Activated CD8-positive, alpha-beta memory T cell treated with anti-CD3 and anti-CD28 coated beads for 48 hours (primary cell): ENCODE results near the gene CCDC40.

Experiments
- DNase-seq, 3 experiments: peaks; one replicate each; pipeline ENCODE4 v3.0.0-alpha.2; 2020; ENCODE audit warnings: low read depth in 2 of 3, low spot score in 2 of 3

The CCDC40 gene

DNA sequence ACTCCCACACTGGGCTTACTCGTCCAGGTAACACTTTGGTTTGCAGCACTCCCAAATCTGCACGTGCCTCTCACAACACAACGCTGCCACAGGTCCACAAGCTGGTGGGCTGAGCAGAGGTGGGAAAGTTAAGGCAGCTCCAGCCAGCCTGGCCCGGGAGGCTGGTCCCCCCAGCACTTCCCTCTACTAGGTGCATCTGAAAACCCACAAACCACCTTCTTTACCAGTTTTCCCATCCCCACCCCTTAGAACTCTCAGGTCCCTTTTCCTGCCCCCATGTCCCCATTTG is 63.5 kb downstream of the CCDC40 start:
- no peak for DNase-seq

DNA sequence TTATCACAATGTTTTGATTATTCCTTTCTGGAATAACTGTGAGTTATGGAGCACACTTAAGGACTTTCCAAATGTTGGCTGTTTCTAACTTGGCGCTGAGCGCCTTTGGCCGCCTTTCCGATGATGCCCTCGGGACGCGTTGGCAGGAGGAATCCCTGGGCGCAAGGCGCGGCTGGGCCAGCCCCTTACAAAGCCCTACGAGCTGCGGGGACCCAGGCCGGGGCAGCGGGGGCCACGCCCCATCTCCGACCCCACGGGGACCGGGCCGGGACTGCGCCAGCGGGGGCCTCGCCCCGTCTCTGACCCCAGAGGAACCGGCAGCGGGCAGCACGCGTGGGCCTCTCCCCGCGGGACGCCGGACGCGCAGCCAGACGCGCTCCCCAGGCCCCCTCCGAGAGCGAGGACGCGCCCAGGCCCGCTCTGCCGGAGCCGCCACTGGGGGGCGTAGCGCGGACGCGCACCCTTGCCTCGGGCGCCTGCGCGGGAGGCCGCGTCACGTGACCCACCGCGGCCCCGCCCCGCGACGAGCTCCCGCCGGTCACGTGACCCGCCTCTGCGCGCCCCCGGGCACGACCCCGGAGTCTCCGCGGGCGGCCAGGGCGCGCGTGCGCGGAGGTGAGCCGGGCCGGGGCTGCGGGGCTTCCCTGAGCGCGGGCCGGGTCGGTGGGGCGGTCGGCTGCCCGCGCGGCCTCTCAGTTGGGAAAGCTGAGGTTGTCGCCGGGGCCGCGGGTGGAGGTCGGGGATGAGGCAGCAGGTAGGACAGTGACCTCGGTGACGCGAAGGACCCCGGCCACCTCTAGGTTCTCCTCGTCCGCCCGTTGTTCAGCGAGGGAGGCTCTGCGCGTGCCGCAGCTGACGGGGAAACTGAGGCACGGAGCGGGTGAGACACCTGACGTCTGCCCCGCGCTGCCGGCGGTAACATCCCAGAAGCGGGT is 64.8 kb downstream of the CCDC40 start, which contains the start of gene GAA:
GAA (plus strand) TSS at position 571 of the 935 bp plus-strand sequence. CDS start 3,006 bp downstream, outside the sequence.
- DNase-seq = peak; percentile 75 to 82 (median 80)

DNA sequence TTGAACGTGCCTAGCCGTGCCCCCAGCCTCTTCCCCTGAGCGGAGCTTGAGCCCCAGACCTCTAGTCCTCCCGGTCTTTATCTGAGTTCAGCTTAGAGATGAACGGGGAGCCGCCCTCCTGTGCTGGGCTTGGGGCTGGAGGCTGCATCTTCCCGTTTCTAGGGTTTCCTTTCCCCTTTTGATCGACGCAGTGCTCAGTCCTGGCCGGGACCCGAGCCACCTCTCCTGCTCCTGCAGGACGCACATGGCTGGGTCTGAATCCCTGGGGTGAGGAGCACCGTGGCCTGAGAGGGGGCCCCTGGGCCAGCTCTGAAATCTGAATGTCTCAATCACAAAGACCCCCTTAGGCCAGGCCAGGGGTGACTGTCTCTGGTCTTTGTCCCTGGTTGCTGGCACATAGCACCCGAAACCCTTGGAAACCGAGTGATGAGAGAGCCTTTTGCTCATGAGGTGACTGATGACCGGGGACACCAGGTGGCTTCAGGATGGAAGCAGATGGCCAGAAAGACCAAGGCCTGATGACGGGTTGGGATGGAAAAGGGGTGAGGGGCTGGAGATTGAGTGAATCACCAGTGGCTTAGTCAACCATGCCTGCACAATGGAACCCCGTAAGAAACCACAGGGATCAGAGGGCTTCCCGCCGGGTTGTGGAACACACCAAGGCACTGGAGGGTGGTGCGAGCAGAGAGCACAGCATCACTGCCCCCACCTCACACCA is 65.7 kb downstream of the CCDC40 start:
- DNase-seq = peak in 1 of 3 experiments; percentile 16

DNA sequence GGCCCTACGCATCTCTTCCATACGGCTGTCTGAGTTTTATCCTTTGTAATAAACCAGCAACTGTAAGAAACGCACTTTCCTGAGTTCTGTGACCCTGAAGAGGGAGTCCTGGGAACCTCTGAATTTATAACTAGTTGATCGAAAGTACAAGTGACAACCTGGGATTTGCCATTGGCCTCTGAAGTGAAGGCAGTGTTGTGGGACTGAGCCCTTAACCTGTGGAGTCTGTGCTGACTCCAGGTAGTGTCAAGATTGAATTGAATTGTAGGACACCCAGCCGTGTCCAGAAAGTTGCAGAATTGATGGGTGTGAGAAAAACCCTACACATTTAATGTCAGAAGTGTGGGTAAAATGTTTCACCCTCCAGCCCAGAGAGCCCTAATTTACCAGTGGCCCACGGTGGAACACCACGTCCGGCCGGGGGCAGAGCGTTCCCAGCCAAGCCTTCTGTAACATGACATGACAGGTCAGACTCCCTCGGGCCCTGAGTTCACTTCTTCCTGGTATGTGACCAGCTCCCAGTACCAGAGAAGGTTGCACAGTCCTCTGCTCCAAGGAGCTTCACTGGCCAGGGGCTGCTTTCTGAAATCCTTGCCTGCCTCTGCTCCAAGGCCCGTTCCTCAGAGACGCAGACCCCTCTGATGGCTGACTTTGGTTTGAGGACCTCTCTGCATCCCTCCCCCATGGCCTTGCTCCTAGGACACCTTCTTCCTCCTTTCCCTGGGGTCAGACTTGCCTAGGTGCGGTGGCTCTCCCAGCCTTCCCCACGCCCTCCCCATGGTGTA is 66.4 kb downstream of the CCDC40 start:
- no peak for DNase-seq

DNA sequence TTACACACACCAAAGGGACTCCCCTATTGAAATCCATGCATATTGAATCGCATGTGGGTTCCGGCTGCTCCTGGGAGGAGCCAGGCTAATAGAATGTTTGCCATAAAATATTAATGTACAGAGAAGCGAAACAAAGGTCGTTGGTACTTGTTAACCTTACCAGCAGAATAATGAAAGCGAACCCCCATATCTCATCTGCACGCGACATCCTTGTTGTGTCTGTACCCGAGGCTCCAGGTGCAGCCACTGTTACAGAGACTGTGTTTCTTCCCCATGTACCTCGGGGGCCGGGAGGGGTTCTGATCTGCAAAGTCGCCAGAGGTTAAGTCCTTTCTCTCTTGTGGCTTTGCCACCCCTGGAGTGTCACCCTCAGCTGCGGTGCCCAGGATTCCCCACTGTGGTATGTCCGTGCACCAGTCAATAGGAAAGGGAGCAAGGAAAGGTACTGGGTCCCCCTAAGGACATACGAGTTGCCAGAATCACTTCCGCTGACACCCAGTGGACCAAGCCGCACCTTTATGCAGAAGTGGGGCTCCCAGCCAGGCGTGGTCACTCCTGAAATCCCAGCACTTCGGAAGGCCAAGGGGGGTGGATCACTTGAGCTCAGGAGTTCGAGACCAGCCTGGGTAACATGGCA is 67.1 kb downstream of the CCDC40 start:
- DNase-seq = no peak

DNA sequence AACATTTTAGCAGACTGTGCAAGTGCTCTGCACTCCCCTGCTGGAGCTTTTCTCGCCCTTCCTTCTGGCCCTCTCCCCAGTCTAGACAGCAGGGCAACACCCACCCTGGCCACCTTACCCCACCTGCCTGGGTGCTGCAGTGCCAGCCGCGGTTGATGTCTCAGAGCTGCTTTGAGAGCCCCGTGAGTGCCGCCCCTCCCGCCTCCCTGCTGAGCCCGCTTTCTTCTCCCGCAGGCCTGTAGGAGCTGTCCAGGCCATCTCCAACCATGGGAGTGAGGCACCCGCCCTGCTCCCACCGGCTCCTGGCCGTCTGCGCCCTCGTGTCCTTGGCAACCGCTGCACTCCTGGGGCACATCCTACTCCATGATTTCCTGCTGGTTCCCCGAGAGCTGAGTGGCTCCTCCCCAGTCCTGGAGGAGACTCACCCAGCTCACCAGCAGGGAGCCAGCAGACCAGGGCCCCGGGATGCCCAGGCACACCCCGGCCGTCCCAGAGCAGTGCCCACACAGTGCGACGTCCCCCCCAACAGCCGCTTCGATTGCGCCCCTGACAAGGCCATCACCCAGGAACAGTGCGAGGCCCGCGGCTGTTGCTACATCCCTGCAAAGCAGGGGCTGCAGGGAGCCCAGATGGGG is 68.0 kb downstream of the CCDC40 start:
- DNase-seq = no peak

DNA sequence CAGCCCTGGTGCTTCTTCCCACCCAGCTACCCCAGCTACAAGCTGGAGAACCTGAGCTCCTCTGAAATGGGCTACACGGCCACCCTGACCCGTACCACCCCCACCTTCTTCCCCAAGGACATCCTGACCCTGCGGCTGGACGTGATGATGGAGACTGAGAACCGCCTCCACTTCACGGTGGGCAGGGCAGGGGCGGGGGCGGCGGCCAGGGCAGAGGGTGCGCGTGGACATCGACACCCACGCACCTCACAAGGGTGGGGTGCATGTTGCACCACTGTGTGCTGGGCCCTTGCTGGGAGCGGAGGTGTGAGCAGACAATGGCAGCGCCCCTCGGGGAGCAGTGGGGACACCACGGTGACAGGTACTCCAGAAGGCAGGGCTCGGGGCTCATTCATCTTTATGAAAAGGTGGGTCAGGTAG is 68.5 kb downstream of the CCDC40 start:
- no peak for DNase-seq

DNA sequence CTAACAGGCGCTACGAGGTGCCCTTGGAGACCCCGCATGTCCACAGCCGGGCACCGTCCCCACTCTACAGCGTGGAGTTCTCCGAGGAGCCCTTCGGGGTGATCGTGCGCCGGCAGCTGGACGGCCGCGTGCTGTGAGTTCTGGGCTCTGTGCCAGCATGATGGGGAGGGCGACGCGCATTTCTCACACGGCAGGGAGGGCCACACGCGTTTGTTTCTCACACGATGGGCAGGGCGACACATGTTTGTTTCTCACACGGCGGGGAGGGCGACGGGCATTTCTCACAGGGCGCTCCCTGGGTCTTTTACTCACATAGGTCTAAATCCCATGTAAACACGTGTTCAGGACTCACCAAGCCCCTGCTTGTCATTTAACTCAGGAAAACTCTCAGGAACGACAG is 69.3 kb downstream of the CCDC40 start:
- DNase-seq = no peak

DNA sequence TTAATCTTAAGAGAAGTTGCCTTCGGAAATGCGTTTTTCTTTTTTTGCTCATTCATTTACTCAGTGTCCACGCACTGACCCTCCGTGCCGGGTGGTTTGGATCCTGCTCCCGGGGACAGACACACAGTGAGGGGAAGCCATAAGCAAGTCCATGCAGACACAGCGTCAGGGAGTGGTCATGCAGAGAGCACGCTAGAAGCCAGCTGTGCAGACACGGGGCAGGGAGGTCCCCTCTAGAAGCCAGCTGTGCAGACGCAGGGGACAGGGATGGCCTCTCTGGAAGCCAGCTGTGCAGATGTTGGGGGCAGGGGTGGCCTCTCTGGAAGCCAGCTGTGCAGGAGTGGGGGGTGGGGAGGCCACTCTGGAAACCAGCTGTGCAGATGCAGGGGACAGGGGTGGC is 69.7 kb downstream of the CCDC40 start:
- no peak for DNase-seq

DNA sequence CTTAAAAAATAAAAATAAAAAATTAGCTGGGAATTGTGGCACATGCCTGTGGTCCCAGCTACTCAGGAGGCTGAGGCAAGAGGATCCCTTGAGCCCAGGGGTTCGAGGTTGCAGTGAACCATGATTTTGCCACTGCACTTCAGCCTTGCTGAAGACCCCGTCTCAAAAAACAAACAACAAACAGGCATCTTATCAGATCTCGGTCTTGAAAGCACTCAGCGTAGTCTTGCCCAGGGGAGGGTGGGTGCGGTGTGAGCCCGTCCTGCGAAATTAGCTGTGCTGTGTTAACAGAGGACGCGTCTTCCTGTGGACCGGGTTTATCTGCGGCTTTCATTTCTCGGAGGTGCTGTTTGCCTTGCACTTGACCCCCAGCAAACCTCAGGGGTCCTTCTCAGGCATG is 70.3 kb downstream of the CCDC40 start:
- no peak for DNase-seq

DNA sequence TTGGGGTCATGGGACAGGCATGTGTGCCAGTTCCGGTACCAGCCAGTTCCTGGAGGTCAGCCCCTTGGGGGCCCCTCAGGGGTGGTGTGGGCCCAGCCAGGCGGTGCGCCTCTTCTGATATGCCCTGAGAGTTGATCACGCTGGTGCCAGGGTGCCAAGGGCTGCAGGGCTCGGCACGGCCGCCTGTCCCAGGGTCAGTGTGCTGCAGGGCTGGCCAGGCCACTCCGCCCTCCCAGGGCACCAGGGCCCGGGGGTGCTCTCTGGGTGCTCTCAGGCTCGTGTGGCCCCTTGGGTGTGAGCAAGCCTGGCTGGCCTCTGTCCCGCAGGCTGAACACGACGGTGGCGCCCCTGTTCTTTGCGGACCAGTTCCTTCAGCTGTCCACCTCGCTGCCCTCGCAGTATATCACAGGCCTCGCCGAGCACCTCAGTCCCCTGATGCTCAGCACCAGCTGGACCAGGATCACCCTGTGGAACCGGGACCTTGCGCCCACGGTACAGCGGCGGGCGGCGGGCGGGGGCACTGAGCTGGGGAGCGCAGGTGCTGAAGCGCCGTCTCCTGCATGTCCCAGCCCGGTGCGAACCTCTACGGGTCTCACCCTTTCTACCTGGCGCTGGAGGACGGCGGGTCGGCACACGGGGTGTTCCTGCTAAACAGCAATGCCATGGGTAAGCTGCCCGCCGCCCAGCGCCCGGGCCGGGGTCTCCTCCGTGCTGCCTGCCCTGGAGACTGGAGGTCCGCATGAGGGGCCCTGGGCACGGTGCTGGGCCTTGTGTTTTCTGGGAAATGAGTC is 71.0 kb downstream of the CCDC40 start:
- no peak for DNase-seq

DNA sequence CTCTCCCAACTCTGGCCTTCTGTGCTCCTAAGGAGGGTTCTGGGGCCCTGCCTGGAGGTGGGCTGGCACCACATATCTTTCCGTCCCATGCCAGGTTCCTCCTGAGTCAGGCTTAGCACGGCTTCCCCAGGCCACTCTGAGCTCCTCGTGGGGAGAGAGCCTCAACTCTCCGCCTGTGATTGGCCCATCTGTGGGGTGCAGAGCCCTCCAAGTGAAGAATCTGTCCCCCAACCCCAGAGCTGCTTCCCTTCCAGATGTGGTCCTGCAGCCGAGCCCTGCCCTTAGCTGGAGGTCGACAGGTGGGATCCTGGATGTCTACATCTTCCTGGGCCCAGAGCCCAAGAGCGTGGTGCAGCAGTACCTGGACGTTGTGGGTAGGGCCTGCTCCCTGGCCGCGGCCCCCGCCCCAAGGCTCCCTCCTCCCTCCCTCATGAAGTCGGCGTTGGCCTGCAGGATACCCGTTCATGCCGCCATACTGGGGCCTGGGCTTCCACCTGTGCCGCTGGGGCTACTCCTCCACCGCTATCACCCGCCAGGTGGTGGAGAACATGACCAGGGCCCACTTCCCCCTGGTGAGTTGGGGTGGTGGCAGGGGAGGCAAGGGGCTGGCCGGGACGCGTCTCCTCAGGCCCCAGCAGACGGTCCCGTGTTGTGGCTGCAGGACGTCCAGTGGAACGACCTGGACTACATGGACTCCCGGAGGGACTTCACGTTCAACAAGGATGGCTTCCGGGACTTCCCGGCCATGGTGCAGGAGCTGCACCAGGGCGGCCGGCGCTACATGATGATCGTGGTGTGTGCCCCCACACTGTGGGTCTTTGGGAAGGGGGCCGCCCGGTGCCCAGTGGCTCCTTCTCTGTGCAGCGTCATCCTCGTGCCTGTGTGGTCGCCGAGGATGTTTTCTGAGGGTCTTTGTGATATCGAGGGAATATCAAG is 71.9 kb downstream of the CCDC40 start:
- no peak for DNase-seq

DNA sequence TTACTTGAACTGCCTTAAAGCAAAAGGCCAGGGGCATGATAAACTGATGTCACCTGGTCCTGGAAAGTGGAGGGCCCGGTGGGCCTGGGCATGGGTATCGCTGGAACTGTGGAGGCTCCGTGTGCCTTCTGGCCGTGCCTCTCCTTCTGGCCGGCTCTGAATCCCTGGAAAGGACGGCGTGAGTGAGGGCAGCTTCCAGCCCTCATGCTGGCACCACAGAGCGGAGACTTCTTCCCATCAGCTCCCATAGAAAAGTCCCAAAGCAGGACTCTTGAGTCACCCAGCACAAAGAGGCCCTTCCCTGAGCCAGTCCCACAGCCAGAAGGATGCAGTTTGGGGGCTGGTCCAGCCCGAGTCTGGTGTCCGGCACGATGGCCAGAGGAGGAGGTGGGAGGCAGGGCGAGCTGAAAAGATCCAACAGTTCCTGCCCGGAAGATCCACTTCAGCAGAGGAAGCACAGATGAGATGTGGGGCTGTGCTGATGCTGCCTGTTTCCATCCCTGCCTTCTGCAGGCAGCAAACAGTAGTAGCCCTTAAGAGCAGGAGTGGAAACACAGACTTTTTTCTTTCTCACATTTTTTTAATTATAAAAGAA is 72.7 kb downstream of the CCDC40 start:
- no peak for DNase-seq

DNA sequence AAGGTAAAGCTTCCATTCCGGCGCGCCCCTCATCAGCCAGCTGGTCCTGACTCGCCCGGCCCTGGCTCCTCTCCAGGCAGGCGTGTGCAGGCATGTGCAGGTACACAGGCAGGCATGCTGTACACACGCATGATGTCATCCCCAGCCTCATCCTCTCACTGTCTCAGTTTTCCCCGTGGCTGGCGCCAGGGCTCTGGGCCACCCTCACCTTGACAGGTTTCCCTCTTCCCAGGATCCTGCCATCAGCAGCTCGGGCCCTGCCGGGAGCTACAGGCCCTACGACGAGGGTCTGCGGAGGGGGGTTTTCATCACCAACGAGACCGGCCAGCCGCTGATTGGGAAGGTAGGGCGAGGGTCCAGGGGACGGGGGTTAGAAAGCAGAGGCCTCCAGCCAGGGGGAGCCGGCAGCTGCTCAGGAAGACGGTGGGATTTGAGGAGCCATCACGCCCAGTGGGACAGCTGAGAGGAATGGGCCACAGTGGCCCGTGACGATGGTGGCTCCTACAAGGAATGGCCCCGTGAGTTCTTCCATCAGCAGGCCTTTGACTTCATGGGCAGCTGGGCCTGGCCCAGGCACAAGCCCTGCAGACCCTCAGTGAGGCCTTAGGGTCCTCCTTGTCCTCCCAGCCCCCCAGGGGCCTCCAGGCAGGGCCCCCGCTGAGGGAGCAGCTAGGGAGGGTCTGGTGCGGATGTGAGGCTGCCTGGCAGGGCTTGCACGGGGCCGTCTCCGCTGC is 73.4 kb downstream of the CCDC40 start:
- DNase-seq = no peak

DNA sequence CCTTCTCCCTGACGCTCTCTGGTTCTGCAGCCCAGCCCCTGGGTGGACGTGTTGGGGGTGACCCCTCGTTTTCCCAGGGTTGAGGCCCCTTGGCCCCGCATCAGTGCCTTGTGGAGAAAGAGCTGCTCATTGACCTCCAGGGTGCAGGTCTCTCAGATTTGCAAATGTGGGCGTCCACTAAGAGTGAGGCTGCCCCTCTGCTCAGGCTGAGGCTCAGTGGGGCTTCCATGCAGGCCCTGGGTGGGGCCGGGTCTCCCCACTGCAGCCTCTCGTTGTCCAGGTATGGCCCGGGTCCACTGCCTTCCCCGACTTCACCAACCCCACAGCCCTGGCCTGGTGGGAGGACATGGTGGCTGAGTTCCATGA is 74.0 kb downstream of the CCDC40 start:
- no peak for DNase-seq

DNA sequence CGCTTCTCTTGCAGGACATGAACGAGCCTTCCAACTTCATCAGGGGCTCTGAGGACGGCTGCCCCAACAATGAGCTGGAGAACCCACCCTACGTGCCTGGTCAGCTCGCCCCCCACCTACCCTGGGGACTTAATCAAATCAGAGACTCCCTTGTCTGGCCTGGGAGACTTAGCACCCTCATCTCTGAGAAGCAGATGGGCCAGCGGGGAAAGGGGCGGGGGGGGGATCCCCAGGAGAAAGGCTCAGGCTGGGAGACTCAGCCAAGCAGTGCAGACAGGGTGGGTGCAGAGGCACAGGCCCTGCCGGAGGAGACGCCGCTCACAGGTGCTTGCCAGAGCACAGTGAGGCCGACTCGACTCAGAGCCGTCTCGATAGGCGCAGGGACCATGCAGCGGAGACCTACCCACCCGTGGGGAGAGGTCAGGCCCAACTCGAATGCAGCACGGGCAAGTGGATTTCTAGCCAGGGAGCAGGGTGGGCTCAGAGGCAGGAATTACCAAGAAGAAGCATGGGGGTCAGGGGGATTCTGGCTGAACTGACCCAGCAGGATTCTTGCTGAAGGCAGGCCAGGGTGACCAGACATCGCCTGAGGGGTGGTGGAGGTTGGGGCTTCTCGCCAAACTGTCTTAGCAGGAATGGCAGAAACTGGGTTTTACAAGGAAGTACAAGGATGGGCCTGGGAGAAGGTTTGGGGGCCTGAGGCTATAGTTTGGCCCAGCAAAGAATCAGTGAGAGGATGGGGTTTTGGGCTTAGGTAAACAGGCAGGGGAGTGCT is 74.7 kb downstream of the CCDC40 start:
- no peak for DNase-seq
